Dedifferentiated amniotic fluid mesenchymal stem cell (primary cell): ENCODE measurements around the gene FILIP1L.
"Not testable (repeated sequence)": the region's sequence is repeated elsewhere in the genome, so short reads cannot be mapped to it uniquely, and the experiment has no call there.

ENCODE experiments used
- DNase-seq: peaks from one replicate; pipeline ENCODE4 v3.0.0-alpha.2; 2016; ENCODE audit errors: extremely low spot score

Gene FILIP1L

DNA sequence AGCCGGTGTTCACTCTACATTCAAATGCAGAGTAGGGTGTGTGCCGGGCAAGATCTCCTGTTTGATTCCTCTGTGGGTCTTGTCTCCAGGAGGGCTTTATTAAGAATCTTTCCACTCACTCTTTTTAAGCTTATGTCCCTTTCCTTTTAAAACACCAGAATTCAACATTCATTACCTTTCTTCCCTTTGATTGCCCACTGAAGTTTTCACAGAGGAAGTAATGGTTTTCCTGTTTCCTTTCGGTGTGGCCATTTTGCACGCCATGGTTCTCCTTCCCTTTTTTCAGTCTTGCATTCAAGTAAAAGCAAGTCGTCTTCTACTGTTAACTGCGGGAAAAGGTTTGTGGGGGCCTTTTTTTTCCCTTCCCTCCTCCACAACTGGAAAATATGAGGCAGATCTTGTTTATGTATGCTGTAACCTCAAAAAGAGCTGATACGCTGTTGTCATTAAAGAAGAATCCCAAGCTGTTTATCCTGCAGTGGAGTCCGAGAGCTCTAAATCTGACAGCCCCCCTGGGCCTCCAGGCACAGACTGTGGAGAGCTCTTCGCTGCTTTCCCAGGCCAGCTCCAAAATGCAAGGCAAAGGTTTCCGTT, 40.5 kb downstream of the FILIP1L start:
- peak; percentile 79 for DNase-seq

DNA sequence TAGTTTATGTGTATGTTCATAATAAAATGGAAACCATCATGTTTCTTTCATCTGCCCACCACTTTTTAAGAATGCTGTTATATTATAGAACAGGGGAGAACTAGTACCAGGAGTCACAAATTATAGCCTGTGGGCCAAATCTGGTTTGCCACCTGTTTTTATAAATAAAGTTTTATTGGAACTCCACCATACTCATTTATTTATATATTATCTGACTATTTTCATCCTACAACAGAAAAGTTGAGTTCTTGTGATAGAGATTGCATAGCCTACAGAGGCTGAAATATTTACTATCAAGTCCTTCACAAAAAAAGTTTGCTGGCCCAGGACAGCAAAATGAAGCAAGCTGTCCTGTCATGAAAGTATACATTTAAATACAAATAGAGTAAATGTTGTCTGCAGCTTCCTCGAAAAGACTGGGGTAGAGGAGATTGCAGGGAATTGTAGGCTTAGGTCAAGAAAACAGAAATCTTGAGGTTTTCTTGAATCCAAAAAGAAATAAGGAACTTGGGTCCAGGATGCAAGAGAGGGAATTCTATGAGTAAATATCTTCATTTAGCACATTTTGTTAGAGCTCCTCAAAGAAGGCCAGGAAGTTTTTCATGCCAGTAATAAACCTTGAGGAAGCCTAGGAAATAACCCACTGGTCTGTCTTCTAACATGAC, 41.1 kb downstream of the FILIP1L start:
- no peak for DNase-seq

DNA sequence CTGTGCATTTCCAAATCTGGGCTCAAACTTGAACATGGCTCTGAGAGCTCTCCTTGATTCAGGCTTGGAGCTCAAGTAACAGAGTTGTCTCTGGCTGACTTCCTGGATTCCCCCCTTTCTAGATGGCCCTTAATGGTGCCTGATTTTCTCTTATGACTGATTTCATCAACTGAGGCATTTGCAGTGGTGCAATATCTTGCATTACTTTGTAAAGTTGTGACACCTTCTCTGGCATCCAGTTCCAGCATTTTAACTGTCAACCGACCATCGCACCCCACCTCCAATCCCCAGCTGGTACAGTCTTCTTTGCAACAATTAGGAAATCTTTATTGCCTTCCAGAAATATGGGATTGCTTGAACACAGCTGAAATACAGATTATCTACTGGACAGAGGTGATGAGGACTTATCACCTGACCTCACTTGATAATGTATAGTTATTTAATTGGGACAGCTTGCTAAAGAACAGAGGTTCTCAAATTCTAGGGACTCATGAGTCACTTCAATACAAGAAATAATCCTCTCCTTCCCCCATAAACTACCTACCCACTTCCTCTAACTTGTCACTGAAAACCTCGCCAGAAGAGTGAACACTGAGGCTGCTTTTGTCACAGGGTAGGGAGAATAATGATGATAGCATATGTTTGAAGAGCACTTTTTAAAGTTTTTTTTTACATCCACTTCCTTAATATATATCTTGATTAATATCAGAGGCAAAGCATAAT, 41.8 kb downstream of the FILIP1L start:
- no peak for DNase-seq

DNA sequence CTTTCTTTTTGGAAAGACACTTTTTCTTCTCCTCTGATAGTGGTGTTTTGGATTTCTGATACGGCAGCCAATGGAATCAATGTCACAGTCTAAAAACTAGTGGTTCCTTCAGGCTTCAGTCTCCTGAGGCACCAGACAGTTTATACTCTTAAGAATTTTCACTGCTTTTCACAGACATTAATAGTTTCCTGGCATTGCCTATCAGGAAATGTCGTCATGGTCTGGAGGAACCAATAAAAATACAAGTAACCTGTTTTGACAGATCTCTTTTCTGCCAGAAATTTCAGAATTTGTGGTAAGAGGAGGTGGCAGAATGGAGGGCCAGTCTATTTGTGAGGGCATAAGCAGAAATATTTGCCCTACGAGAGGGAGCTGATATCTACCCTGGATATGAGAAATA, 44.8 kb downstream of the FILIP1L start:
- DNase-seq: no peak

GRCh38 chr3:100068826-100069225, 45.5 kb downstream of the FILIP1L start:
- DNase-seq: peak; percentile 68

- no peak for DNase-seq
These were observed 46.7 kb downstream of the FILIP1L start for GRCh38 chr3:100067589-100067988.

DNA sequence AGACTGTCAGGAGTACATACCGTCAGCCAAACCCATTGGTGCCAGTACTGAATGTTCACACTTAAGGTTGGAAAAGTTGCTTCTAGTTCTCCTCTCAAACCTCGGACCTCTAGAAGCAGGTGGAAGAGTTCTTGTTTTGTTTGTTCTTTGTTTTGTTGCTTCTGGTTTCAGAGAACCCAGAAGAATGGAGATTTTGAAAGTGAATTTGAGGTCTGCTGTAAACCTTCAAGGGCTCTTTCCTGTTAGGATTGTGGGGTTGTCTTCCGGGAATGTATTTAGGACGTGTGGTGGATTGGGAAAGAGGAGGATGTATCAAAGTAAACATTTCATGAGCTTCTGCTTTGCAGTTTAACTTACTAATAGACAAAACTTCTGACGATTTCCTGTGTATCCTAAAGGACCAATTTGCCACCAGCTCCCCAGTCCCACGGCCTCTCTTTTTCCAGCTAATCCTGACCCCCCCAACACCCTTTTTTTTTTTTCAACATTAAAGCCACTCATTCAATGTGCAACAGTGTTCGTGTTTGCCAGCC, 50.3 kb downstream of the FILIP1L start:
- DNase-seq: no peak

DNA sequence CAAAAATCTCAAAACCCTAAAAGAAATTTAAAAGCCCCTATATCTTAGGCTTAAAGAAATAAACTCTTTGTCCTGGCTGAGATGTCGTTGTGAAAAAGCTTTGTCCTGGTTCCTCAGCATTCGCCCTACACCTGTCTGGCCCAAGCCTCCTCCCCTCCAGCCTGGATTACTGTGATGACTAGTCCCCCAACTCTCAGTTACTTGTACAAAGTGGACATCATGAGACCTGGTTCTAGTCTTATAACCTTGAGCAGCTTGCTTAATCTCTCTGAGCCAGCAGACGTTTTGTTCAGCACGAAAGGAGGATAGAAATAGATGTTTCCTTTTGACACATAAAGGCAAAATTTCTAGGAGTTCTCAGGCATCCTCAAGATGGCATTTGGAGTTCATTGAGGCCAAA, 51.6 kb downstream of the FILIP1L start:
- DNase-seq: no peak

- no peak for DNase-seq
These were observed 53.4 kb downstream of the FILIP1L start for GRCh38 chr3:100060685-100061484.

DNA sequence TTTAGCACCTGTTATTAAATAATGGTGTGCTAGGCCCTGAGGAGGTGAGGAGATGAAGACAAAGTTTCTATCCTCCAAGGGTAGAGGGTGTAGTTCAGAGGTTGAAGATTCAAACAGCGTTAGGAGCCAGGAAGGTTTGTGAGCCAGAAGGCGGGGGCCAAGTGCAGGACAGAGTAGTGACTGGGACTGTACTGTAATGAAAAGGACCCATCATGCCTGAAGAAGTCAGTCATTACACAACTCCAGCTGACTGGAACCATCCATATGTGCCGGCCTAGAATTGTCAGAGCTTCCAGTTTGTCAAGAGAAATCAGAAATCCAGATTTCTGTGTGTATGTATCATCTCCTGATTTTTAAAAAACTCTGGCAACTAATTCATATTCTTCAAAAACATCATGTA, 54.8 kb downstream of the FILIP1L start:
- no peak for DNase-seq

DNA sequence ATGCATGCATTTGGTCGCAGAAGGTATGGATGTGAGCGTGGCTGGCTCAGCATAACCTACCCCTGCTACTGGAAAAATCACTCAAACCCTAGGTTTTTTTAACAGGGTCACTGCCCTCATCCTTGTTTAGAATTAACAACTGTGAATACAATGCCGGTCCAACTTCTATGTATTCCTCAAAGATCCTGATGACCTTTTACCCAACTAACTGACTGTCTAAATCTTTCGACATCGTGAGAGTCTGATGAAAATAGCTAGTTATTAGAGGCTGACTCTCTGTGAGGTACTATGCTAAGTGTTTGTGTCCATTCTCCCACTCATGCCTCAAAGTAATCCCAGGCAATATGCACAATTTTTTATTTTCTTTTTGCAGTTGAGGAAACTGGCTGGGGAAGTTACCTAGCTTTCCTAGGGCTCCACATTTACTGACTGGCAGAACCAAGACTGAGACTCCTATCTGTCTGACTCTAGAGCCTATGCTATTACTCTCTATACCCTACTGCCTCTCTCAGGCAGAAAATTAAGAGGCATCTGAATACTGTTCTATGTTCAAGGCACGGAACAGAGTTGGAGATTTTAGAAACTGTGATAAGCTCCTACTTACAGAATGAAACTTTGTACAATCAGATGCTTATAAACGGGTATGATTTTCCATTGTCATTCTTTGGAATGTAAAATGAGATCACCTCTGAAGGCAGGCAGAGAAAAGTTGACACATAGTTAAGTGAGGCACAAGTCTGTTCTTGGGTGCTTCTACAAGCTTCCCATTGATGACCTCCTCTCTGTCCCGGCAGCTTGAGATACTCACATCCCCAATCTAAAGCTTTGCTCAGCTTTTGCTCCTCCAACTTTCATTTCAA, 56.4 kb downstream of the FILIP1L start:
- no peak for DNase-seq

DNA sequence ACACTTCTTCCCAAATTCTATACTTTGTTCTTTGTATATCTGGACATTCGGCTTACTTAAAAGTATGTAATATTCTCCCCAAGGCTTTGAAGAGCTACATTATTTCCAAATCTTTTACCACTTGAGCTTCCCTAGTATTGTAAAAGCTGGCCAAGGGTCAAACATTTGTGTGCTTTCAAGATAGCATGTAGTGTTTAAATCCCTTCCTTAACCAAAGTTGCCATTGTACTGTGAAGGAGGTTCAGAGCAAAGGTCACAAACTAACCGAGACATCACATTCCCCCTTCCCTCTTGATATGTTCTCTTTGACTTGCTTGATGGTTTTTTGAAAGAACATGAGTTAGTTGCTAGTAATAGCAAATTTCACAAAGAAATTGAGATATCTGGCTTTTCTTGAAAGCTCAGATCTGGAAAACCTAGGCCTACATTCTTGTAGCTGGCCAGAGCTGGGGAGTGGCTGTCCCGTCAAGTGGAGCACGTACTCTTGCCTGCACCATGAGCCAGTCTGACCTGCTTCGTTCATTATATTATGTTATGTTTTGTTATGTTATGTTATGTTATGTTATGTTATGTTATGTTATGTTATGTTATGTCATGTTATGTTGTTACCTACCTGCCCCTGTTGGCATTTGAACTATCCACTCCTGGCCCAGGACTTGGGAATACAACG, 60.2 kb downstream of the FILIP1L start:
- DNase-seq: no peak

DNA sequence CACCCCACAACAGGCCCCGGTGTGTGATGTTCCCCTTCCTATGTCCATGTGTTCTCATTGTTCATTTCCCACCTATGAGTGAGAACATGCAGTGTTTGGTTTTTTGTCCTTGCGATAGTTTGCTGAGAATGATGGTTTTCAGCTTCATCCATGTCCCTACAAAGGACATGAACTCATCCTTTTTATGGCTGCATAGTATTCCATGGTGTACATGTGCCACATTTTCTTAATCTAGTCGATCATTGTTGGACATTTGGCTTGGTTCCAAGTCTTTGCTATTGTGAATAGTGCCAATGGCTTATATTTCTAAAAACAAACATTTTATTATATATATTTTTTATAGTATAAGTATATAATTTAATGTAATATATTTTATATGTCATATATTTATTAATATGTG, 62.8 kb downstream of the FILIP1L start:
- DNase-seq: not testable (repeated sequence)

DNA sequence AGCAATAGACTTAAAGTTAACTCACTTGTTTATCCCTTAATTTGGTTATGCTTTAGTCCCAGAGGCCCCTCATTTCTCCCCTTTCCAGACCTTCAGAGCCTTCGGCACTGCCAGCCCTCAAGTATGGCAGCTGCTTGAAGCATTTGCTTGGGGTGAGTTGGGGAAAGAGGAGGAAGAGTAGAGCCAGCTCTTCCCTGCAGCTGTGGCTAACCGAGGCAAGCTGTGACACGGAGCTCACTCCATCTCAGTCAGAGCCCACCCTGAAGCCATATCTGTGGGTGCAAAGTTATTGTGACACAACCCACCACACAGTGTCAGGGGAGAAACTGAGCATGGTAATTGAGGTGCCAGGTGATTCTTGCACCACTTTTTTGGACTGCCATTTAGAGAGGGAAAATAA, 66.1 kb downstream of the FILIP1L start:
- DNase-seq: no peak

DNA sequence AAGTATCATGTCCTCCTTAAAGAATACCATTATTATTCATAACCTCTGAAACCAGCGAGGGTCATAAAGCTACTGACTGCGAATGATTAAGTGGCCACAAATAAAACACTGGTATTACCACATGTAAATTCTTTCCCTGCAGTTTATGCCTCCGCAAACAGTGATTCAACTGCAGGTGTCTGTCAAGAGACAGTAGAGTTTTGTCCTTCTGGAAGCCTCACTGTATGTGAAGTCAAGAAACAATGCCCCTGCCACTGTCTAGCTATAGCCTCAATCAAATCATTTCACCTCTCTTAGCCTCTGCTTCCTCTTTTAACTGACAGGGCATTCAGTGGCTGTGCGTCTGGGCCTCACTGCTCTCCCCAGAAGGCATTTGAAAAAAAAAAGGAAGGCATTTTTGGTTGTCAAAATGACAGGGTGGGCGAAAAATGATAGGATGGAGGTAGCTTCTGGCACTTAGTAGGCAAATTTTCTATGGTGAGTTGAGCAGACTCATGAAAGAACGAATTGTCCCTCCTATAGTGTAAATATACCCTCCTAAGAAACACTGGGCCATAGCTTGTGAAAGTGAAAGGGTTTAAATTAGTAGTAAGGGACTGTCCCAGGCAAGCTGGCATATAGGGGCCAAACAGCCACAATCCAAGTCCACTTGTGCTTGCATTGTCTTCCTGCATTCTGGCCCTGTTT, 66.7 kb downstream of the FILIP1L start:
- no peak for DNase-seq

- no peak for DNase-seq
These were observed 67.3 kb downstream of the FILIP1L start for GRCh38 chr3:100046986-100047385.

DNA sequence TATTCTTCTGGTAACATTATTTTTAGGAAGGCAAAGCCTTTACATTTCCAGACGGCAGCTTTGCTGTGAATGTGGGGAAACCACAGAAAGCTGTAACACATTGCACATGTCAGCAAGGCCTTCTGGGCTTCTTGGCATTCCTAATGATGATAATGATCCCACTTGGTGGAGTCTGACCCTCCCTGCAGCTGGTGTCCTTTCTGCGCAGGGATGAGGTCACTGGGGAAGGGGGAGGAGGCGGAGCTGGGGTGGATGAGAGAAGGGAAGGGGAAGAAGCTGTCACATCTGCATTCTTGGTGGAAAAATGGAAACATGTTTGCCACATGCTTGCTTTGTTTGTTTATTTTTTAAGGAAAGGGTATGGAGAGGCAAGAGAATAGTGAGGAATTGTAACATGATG, 68.6 kb downstream of the FILIP1L start:
- peak; percentile 93 for DNase-seq

DNA sequence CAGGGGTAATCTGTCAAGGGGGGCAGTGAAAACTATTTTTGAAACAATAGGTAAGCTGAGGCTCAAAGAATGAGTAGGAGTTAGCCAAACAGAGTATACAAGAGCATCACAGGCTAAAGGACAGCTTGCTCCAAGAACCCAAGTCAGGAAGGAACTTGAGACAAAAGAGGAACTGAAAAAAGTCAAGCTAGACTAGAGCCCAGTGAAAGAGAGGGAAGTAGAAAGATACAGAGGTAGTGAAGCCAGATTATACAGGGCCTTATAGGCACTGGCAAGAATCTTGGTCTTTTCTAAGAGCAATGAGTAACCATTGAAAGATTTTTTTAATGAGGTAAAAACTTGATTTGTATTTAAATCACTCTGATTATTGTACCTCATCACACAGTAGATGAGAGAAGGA, 69.9 kb downstream of the FILIP1L start:
- DNase-seq: no peak

DNA sequence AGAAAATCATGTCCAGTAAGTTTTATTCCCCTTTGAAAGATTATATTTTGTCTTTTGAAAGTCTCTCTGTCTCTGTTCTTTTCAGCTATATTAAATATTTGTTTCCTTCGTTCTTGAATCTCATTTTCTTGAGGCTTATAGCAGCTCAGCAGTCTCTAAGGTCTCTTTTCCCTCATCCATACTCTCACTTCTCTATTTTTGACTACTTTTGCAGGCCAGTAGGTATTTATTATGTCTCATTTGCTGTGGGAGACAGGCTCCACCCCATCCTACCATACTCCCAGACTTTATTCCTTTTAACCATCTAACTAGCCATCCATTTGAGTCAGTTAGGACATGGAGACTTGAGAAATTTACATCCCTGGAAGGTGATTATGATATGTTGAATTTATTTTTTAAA, 71.0 kb downstream of the FILIP1L start:
- DNase-seq: no peak
